SKM-1 (cell line): Measurements from ENCODE around the gene CD247.

Experiments used
- DNase-seq: peaks from one replicate; lab custom pipeline; 2025; ENCODE audit not compliant: unreplicated experiment; lab: John Stamatoyannopoulos, UW

The CD247 gene

DNA sequence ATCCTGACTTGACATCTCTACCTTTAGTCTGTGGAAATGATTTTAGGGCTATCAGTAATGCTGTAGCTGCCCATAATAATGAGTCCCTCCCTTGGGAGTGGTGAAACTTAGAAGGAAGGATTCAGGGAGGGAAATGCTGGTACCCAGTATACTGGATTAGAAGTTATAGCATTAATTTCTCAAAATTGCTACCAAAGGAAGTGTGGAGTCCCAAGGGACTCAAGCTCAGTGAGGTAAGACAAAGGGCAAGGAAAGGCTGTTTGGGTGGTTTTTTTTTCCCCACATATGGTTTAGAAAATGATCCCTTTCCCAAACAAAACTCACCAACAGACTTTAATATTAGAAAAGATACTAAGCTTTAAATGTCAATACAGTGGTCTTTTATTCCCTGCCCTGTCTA is 99.9 kb downstream of the CD247 start:
- no peak for DNase-seq

GRCh38 chr1:167416506-167416905 is 101.8 kb downstream of the CD247 start:
- no peak for DNase-seq

DNA sequence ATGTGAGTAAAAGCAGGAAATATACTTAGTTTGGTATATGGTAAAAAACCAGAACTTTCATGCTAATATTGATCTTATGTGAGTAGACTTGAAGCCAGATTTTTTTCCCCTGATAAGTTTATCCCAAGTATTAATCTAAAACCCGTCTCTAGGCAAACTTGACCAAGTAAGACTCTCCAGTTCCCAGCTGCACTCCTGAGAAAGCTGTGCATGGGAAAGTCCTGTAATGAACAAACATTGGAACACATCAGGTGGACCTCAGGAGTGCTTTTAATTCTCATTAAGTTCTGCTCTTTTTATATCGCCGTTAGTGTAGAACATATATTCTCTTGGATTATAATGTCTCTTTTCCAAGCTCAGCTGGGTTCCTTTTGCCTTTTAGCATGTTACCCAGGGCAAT is 105.0 kb downstream of the CD247 start:
- no peak for DNase-seq

DNA sequence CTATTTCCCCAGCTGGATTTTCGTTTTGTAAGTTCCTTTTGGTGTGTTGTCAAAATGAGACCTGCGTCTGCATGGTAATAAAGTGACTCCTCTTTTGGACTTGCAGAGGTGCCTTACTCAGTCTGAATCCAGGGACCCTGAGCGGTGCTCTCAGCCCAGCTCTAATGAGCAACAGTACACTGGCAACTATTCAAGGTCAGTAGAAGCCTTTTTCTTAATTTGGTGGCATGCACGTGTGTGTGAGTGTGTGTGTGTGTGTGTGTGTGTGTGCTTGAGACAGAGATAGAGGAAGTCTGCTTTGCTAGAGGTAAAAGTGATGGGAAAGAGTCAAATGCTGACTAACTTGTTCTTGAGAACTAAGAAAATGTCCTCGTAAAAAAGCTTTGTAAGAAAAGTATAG is 105.4 kb downstream of the CD247 start:
- DNase-seq, result no peak

GRCh38 chr1:167412072-167412471 is 106.3 kb downstream of the CD247 start:
- DNase-seq, result no peak

DNA sequence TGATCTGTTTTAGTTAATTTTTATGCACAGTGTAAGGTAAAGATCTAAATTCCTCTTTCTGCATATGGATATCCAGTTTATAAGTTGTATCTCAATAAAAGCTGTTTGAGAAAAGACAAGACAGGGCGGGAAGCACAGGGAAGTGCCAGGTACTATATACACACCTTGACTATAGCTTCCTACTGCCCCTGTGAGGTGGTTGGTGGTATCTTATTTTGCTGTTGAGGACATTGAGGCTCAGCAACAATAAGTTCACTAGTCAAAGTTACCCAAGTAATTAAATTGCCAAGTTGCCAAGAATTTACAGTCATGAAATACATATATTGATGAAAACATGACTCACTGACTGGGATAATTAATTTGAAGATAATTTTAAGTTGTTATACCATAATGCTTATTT is 109.1 kb downstream of the CD247 start:
- DNase-seq, result no peak

GRCh38 chr1:167408355-167408754 is 110.0 kb downstream of the CD247 start:
- no peak for DNase-seq

- no peak for DNase-seq
Observed at GRCh38 chr1:167404908-167405307, 113.4 kb downstream of the CD247 start.

GRCh38 chr1:167404161-167404888 is 114.0 kb downstream of the CD247 start:
- DNase-seq, result no peak

GRCh38 chr1:167401260-167401873 is 117.0 kb downstream of the CD247 start:
- DNase-seq, result peak; percentile 63

DNA sequence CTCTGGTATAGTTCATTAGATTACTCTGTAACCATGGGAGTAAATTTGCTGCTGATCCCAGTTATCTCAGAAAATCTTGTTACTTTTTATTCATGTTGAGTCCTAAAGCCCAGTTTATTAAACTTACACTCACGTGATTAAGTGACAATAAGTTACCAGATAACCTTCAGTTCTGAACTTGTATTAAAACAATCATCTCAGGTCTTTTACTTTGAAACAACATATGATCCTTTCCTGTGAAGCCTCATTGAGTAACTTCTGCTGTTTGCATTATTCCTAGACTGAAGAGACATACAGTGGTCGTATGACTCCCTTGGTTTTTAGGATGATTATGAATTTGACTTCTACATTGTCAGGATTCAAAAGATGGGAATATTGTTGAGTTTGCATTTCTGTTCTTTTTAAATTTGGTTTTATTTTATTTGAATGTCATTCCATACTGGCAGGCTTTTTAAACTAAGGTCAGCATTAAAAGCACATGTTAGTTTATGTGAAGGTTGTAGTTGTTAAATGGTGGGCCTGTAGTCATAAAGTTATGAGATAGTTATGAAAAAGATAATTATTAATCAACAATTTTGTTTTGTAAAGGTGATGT is 117.9 kb downstream of the CD247 start:
- no peak for DNase-seq

DNA sequence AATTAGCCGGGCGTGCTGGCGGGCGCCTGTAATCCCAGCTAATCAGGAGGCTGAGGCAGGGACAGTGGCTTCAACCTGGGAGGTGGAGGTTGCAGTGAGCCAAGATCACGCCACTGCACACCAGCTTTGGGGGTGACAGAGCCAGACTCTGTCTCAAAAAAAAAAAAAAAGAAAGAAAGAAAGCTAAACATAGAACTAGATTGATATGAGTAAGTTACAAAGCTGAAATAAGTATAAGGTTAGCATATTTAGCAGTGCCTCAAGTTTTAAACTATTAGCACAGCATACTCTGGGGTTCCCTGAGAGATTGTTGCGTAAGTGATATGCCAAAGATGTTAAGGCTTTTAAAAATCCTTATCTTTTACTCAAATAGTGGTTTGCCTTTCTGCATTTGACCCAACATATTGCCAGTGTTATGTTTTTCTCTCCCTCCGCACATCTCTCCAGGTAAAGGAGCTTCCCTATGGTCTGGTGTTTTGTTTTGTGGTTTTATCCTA is 126.1 kb downstream of the CD247 start:
- DNase-seq, result no peak

GRCh38 chr1:167388976-167389375 is 129.4 kb downstream of the CD247 start:
- no peak for DNase-seq

GRCh38 chr1:167387251-167387910 is 130.9 kb downstream of the CD247 start:
- no peak for DNase-seq
